IMR-90 (cell line): ENCODE results near the gene VPS33A. TPM values are rescaled to one million over a fixed set of nuclear protein-coding genes. Genes with fewer than 3 reads are reported as not detected.

Experiments
- SMC3 ChIP-seq: fragments of 150-350 bp; IDR thresholded peaks from 2 replicates; pipeline ENCODE4 v1.6.1; 2016; ENCODE audit warnings: low read depth, mild to moderate bottlenecking, antibody characterized with exemption, low read length, moderate library complexity
- microRNA-seq, 2 experiments: library from miRNA; stranded (forward) in 1 of 2; unstranded in 1 of 2; fragments of 10-50 nt in 1 of 2; fragments of <30 nt in 1 of 2; gene quantifications in 1 of 2; microRNA quantifications in 1 of 2; one replicate each; pipeline versions ENCODE3 to v1.1.0; 2013 to 2020; ENCODE audit not compliant: insufficient read depth in 1 of 2, insufficient read length in 1 of 2, unreplicated experiment in 1 of 2
- polyA plus RNA-seq, 3 experiments: library from polyadenylated mRNA; depleted of rRNA; stranded (reverse); fragments of >200 nt; gene quantifications; 2 replicates each; pipeline ENCODE4 v1.2.3, GENCODE V29; 2012; ENCODE audit warnings: low replicate concordance in 1 of 3
- small RNA-seq, 5 experiments: library from RNA; depleted of rRNA; stranded (forward); fragments of <200 nt; gene quantifications; one replicate each; pipeline ENCODE3, GENCODE V24; 2012
- total RNA-seq: library from RNA; depleted of rRNA; stranded (reverse); fragments of >200 nt; gene quantifications from 2 replicates; pipeline ENCODE4 v1.2.3, GENCODE V29; 2012; rRNA removed

The VPS33A gene
- total and polyA plus RNA-seq, 2 of the 4 experiments (the other 2 are of a cell fraction): 14.0 to 20.3 TPM

- TF ChIP-seq SMC3: no peak
Measured at GRCh38 chr12:122182887-122183587, 83.3 kb downstream of the VPS33A start, which contains the start of gene LRRC43 (continued).

Small RNAs within 50 kb of the gene (microRNA-seq; reads per million reads assigned to microRNA genes)
- not detected for gene DIABLO (ENCODE audit: insufficient read depth, insufficient read length)

Small RNAs within 50 kb of the gene (small RNA-seq; reads per million reads assigned to genes)
- gene DIABLO: 0 to 2.9 (median 0.46) reads per million in 5 experiments

Other genes starting within 250 kb of the VPS33A start
- gene BCL7A, start 244.6 kb downstream of the VPS33A start, total RNA-seq: 5.6 and 6.1 TPM in 2 replicates
- gene BCL7A, start 244.6 kb downstream of the VPS33A start, polyA plus RNA-seq (2012; rRNA removed): 7.9 and 8.6 TPM in 2 replicates
- gene MLXIP, start 187.7 kb downstream of the VPS33A start, total RNA-seq: 2.7 and 3.1 TPM in 2 replicates
- gene MLXIP, start 187.7 kb downstream of the VPS33A start, polyA plus RNA-seq (2012; rRNA removed): 9.5 and 10.8 TPM in 2 replicates
- gene IL31, start 92.3 kb downstream of the VPS33A start, total RNA-seq: not detected in 2 replicates
- not detected in 2 replicates for gene IL31, start 92.3 kb downstream of the VPS33A start, polyA plus RNA-seq (2012; rRNA removed)
- gene LRRC43, start 83.4 kb downstream of the VPS33A start, total RNA-seq: 0.36 TPM in 1 of 2 replicates, not detected in the other
- gene LRRC43, start 83.4 kb downstream of the VPS33A start, polyA plus RNA-seq (2012; rRNA removed): 0.19 and 0.26 TPM in 2 replicates
- gene B3GNT4, start 62.8 kb downstream of the VPS33A start, total RNA-seq: under 0.01 and 0.18 TPM in 2 replicates
- 0.53 and 0.99 TPM in 2 replicates for gene B3GNT4, start 62.8 kb downstream of the VPS33A start, polyA plus RNA-seq (2012; rRNA removed)
- 102 and 104 TPM in 2 replicates for gene DIABLO, start 40.4 kb downstream of the VPS33A start, total RNA-seq
- 67.0 and 69.7 TPM in 2 replicates for gene DIABLO, start 40.4 kb downstream of the VPS33A start, polyA plus RNA-seq (2012; rRNA removed)
- gene CLIP1, start 156.2 kb upstream of the VPS33A start, total RNA-seq: 54.8 and 58.9 TPM in 2 replicates
- 35.6 and 38.0 TPM in 2 replicates for gene CLIP1, start 156.2 kb upstream of the VPS33A start, polyA plus RNA-seq (2012; rRNA removed)
- gene ZCCHC8, start 234.4 kb upstream of the VPS33A start, total RNA-seq: 9.5 and 11.4 TPM in 2 replicates
- 10.9 and 12.7 TPM in 2 replicates for gene ZCCHC8, start 234.4 kb upstream of the VPS33A start, polyA plus RNA-seq (2012; rRNA removed)